GM19455 (cell line): Measurements from ENCODE around the gene CLASP1.
"Not testable (repeated sequence)": the region's sequence is repeated elsewhere in the genome, so short reads cannot be mapped to it uniquely, and the experiment has no call there.

Experiments used
- ATAC-seq: cut with Tn5 transposase; IDR thresholded peaks from one replicate; pipeline ENCODE4 v1.9.1; 2021; ENCODE audit not compliant: unreplicated experiment

Gene CLASP1

DNA sequence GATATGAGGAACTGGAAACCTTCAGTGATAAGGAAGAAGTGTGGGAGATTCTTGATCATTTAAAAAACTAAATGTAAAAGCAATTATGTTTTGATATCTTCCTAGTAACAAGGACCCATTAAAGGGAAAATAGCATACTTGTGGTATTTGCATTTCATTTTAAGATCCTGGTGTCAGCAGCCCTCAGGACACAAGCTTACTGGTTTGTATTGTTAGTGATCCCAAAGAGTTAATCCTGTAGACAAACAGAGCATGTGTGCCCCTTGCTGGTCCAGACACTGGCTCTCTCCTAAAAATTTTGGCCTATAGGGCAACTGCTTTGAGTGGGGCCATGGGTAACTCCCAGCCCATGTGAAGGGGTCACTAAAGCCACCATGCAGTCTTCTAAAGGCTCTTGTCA is 263.2 kb downstream of the CLASP1 start:
- no peak for ATAC-seq

GRCh38 chr2:121382744-121383143 is 266.5 kb downstream of the CLASP1 start:
- ATAC-seq: no peak

GRCh38 chr2:121377646-121378045 is 271.6 kb downstream of the CLASP1 start:
- ATAC-seq: no peak

- no peak for ATAC-seq
These were observed 272.6 kb downstream of the CLASP1 start for GRCh38 chr2:121376535-121377250.

DNA sequence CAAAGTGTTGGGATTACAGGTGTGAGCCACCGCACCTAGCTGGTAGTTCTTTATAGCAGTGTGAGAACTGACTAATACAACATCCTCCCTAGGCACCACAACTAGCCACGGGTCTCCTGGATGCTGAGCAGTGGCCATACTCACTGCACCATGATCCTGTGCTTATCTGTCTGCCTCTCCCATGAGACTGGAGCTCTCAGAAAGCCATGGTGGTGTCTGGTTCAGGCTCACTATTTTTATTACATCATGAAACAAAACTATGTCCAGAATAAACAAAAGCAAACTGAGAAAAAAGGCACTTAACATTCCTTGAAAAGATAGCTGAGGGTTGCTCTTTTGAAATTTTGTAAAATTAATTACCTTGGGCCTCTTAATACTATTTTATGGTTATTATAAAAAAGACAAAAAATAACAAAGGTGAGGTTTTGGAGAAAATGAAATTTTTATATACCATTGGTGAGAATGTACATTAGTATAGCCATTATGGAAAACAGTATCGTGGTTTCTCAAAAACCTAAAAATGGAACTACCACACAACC is 273.6 kb downstream of the CLASP1 start:
- no peak for ATAC-seq

- not testable (repeated sequence) for ATAC-seq
These were observed 274.7 kb downstream of the CLASP1 start for GRCh38 chr2:121374412-121375075.

DNA sequence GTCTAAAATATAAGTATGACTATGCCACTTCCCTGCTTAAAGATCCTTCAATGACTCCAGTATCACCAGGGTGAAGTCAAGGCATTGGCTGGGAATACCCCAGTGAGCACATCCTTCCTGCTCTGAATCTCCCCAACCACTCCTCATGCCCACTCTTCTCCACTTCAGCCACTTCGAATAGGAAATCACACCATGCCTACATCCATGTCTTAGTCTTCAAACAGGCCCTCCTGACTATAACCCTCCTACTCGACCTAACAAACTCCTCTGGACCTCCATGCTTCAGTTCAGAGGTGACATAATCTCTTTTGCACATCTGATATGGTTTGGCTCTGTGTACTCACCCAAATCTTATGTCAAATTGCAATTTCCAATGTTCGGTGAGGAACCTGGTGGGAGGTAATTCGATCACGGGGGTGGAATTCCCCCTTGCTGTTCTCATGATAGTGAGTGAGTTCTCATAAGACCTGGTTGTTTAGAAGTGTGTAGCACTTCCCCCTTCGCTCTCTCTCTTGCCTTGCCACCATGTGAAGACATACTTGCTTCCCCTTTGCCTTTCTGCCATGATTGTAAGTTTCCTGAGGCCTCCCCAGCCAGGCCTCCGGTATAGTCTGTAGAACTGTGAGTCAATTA is 276.4 kb downstream of the CLASP1 start:
- no peak for ATAC-seq

DNA sequence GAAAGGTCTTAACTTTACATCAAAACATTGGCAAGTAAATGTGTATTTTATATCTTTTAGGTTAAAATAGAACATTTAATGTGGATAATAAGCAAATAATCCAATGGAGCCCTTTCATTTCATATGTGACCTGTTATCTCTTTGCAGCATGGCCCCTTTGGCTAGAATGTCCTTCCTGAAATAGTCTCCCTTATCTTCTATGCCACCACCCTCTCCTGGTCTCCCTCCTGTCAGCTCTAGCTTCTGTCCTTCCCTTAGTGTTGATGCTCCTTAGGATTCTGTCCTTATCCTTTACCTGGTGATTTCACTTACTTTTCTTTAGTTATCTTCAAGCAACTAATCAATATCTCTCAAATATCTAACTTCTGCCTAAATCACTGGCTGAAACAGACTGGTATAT is 277.2 kb downstream of the CLASP1 start:
- no peak for ATAC-seq

GRCh38 chr2:121368836-121369235 is 280.4 kb downstream of the CLASP1 start:
- no peak for ATAC-seq

DNA sequence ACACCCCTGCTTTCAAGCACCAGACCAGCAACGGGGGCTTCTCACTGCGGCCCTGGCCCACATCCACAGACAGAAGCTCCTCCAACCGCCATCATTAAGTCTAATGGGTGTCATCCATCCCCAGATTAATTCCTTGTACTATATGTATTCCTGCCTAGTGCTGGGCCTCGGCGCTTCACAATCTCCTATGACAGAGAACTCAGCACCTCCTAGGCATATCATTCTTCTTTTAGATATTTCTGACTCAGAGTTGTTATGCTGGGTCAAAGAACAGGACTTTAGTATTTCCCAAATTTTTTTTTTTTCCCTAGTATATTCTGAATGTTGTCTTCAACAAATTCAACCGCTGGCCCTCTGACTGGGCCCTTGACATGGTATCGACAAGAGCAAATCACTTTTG is 281.1 kb downstream of the CLASP1 start:
- ATAC-seq: no peak

DNA sequence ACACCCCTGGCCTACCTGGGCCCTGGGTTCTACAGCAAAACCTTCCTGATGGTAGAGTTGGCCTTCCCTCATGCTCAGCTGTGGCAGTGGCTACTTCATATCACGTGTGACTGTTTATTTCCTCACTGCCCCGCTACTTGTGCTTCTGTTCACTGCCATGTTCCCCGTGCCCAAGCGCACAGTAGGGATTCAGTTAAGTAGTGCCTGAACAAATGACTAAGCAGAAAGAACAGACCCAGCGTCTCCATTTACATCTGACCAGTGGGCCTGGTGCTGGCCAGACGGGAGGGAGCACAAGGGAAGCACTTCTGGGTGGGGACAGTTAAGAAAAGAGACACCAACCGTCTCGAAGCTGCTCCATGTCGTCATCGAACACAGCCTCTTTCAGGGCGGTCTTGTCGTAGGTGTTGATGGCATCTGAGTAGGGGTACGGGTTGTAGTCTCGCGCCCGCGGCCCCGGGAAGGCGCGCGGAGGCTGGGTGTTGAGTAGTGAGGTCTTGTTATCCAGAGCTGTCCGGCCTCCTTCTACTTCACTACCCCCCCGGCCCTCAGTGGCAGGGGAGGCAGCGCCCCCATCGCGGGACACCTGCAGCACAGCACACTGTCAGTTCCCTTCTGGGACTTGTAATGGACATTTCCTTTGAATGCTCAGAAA is 281.9 kb downstream of the CLASP1 start:
- no peak for ATAC-seq

- ATAC-seq: no peak
These were observed 283.2 kb downstream of the CLASP1 start for GRCh38 chr2:121366040-121366439.

- no peak for ATAC-seq
These were observed 284.2 kb downstream of the CLASP1 start for GRCh38 chr2:121365061-121365460.

GRCh38 chr2:121363632-121364420 is 285.4 kb downstream of the CLASP1 start:
- no peak for ATAC-seq

DNA sequence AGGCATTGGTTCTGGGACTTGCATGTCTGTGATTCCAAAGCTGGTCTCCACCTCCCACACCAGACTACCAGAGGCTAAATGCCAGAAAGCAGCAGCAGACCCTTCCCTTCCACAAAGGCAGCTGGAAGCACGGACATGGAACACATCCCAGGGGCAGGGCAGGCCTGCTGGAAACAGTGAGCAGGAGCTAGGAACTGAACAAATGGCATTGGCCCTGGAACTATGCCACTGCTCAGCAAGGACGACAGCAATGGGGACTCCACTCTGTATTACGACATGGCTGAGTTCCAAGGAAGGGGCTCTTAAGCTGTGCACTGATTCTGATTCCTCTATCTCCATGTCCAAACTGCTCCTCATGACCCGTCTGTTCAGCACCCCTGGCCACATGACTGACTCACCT is 286.5 kb downstream of the CLASP1 start:
- no peak for ATAC-seq

DNA sequence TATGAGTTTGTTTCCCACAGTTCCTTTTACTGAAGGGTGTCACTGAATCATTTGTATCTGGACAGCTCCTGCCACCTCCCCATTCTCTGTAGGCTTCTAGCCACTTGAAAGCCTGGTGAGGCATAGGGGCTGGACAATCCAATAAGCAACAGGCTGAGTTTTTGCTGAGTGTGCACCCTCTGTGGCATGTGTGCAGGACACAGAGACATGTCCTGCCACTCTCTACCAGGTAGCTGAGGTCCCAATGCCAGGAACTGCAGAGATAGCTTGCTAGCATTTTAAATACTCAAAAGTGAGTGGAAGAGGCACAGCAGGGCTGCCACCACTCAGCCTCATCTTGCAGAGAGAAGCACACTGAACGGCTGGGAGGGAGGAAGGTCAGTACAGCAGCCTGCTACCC is 287.0 kb downstream of the CLASP1 start:
- no peak for ATAC-seq

GRCh38 chr2:121360566-121361300 is 288.5 kb downstream of the CLASP1 start:
- no peak for ATAC-seq

DNA sequence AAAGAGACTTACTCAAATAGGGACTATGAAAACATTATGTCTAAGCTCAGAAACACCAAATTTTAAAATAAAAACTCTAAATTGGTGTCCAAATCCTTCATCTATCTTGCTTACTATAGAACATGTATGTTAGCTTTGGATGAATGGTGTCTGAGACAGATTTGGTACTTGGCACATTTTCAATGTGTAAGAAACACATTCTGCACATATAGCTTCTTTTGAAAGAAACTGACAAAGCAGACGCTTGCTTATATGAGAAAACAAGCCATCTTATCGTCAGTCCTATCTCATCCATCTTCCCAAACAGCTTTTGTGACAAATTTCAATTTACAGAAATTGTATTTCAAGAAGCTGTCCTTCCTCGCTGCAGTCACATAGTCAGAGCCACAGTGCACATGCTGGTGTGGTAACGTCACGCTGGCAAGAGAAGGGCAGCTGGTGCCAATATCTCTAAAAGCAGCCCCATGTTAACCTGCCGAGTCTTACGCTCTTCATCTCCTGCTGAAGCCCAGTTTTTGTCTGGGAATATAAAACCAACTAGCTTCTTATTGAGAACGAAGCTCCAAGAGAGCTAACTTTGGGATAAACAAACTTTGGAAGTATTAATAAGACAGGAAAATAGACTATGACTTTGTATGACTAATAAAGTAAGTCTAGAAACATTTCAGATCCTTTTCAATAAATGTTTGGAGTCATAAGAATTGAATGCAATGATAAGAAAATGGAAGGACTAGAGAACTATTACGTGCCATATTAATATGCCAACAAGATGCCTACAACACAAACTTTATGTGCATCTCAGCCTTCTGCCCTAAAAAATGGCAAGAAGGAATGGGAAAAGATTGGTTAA is 289.3 kb downstream of the CLASP1 start:
- no peak for ATAC-seq

DNA sequence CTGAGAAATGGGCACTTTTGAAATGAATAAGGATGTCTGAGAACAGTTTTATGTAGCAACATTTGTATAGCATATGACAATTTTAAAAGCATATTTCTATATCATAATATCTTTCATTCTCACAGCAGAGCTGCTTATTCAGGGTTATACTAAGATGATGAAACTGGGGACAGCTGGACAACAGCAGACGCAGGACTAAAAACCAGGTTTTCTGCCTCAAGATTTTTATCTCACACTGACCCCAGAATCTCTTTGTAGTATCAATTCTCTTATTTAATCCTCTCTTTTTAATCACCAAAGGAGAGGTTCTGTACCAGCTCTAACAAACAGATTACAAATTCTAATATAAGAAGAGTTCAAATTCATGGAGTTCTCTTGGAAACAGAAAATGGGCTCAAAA is 290.1 kb downstream of the CLASP1 start:
- ATAC-seq: no peak
